Astrocyte (in vitro differentiated cells and primary cell): ENCODE data around the gene NOL4L. TPM values are rescaled to one million over a fixed set of nuclear protein-coding genes. Genes with fewer than 3 reads are reported as not detected.
A peak's percentile ranks its signal among the peaks of the same experiment; 100 is the strongest.

Experiments
- DNase-seq: peaks from one replicate; pipeline ENCODE4 v3.0.0-alpha.2; 2010; ENCODE audit warnings: low read depth
- FAIRE-seq: peaks from 2 replicates; lab custom pipeline; 2011; peaks lifted over from hg19 to GRCh38; lab: Jason Lieb, UNC
- H2AFZ ChIP-seq: 2 replicates; pipeline ENCODE4 v1.6.0; 2012; ENCODE audit warnings: low read depth, low read length, inconsistent platforms
- H3K27ac ChIP-seq: 2 replicates; pipeline ENCODE4 v1.5.1; 2011; ENCODE audit warnings: low read depth, low read length, inconsistent platforms
- H3K27me3 ChIP-seq: 2 replicates; pipeline ENCODE4 v1.6.0; 2011; ENCODE audit warnings: low read length, inconsistent platforms; ENCODE audit not compliant: insufficient read depth
- H3K36me3 ChIP-seq: 2 replicates; pipeline ENCODE4 v1.5.1; 2011; ENCODE audit warnings: low read length, inconsistent platforms; ENCODE audit not compliant: insufficient read depth
- H3K4me1 ChIP-seq: 2 replicates; pipeline ENCODE4 v1.5.1; 2011; ENCODE audit warnings: low read length, inconsistent platforms; ENCODE audit not compliant: insufficient read depth
- H3K4me2 ChIP-seq: 2 replicates; pipeline ENCODE4 v1.6.0; 2012; ENCODE audit warnings: low read length, inconsistent platforms
- H3K4me3 ChIP-seq: 2 replicates; pipeline ENCODE4 v1.5.1; 2011; ENCODE audit warnings: low read depth, mild to moderate bottlenecking, low read length, inconsistent platforms; ENCODE audit not compliant: insufficient read depth
- H3K79me2 ChIP-seq: 2 replicates; pipeline ENCODE4 v1.6.0; 2012; ENCODE audit warnings: mild to moderate bottlenecking, low read length, inconsistent platforms; ENCODE audit not compliant: insufficient read depth
- H3K9ac ChIP-seq: 2 replicates; pipeline ENCODE4 v1.6.0; 2012; ENCODE audit warnings: mild to moderate bottlenecking, low read length, inconsistent platforms
- H3K9me3 ChIP-seq: 2 replicates; pipeline ENCODE4 v1.5.1; 2012; ENCODE audit warnings: low read depth, mild to moderate bottlenecking, low read length, inconsistent platforms; ENCODE audit not compliant: insufficient read depth
- H4K20me1 ChIP-seq: 2 replicates; pipeline ENCODE4 v1.6.0; 2012; ENCODE audit warnings: low read length, inconsistent platforms; ENCODE audit not compliant: insufficient read depth
- H3K27ac Mint-ChIP-seq: one replicate; pipeline ENCODE4 v1.8.0; 2021; ENCODE audit warnings: mild to moderate bottlenecking, mixed read lengths; ENCODE audit not compliant: unreplicated experiment
- H3K27me3 Mint-ChIP-seq: one replicate; pipeline ENCODE4 v1.8.0; 2021; ENCODE audit warnings: low read depth, mixed read lengths; ENCODE audit not compliant: unreplicated experiment
- H3K36me3 Mint-ChIP-seq: one replicate; pipeline ENCODE4 v1.8.0; 2021; ENCODE audit warnings: low read depth, mixed read lengths; ENCODE audit not compliant: unreplicated experiment
- H3K4me1 Mint-ChIP-seq: one replicate; pipeline ENCODE4 v1.8.0; 2021; ENCODE audit warnings: low read depth, mixed read lengths; ENCODE audit not compliant: unreplicated experiment
- H3K4me3 Mint-ChIP-seq: one replicate; pipeline ENCODE4 v1.8.0; 2021; ENCODE audit warnings: mild to moderate bottlenecking, moderate library complexity, mixed read lengths; ENCODE audit not compliant: unreplicated experiment
- H3K9me3 Mint-ChIP-seq: one replicate; pipeline ENCODE4 v1.8.0; 2021; ENCODE audit warnings: mild to moderate bottlenecking, mixed read lengths; ENCODE audit not compliant: unreplicated experiment
- EZH2 ChIP-seq: IDR thresholded peaks from 2 replicates; pipeline ENCODE4 v1.6.1; 2012; ENCODE audit warnings: mild to moderate bottlenecking, low read length, inconsistent platforms; ENCODE audit not compliant: insufficient read depth
- total RNA-seq: library from RNA; stranded (reverse); gene quantifications from 2 replicates; pipeline ENCODE4 v1.2.1, GENCODE V29; 2021
- TF ChIP-seq, protein P1 (sequence below): IDR thresholded peaks from 2 replicates; pipeline ENCODE4 v1.5.1; 2011; ENCODE audit warnings: low read depth, mild to moderate bottlenecking, inconsistent platforms, low read length, moderate library complexity; ENCODE audit not compliant: insufficient read depth

NOL4L gene
- total RNA-seq, 1 donor from 2014 or later = 35.5 TPM

DNA sequence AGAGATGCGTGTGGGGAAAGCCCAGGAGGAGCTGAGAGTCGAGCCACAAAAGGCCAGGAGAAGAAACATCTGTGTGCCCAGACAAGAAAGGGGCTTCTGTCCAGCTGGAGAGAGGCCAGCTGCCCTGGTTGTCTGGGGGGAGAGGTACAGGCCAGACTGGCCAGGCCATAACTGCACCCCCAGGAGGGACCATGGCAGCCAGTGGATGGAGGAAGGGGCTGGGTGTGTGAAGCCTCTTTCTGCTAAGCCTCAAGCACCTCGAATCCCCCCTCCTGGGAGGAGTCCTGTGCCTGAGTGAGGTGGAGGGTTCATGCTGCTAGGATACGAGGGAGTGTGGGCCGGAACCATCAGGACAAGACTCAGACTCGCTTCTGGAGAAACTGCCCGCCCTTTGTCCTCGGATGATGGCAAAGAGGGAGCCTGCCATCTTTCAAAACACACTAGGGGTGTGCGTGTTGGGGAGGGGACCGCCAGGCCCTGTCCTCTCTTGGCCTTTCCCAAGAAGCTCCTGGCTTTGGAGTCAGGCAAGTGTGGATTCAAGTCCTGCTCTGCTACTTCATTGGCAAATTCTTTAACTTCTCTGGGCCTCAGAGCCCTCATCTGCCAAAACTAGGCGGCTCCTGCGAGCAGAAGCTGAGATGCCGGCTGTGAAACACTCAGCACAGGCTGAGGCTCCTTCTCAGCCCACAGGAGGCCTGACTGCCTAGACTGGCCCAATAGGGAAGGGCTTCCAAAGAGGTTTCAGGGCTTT, 136.7 kb downstream of the NOL4L start:
- H4K20me1 ChIP-seq = peaks cover 85% of the 10 kb centered on the region
- no peak overlapping the region for H2AFZ ChIP-seq
- peaks cover 23% of the 10 kb centered on the region for H3K4me1 Mint-ChIP-seq
- no peaks in the 10 kb centered on the region for H3K4me1 ChIP-seq
- no peaks in the 10 kb centered on the region for H3K9me3 ChIP-seq
- H3K4me3 Mint-ChIP-seq = no peak overlapping the region
- no peak overlapping the region for H3K9ac ChIP-seq
- no peaks in the 10 kb centered on the region for H3K27me3 Mint-ChIP-seq
- peaks cover 32% of the 10 kb centered on the region for H3K36me3 ChIP-seq
- no peak for DNase-seq
- peaks cover 36% of the 10 kb centered on the region for H3K36me3 Mint-ChIP-seq
- no peaks in the 10 kb centered on the region for H3K27me3 ChIP-seq
- H3K79me2 ChIP-seq = peaks cover 14% of the 10 kb centered on the region
- H3K9me3 Mint-ChIP-seq = no peaks in the 10 kb centered on the region
- no peak overlapping the region for H3K4me2 ChIP-seq
- no peak for FAIRE-seq
- H3K27ac Mint-ChIP-seq = no peak overlapping the region
- H3K4me3 ChIP-seq = no peak overlapping the region
- no peak overlapping the region for H3K27ac ChIP-seq
- TF ChIP-seq EZH2 = no peak
- TF ChIP-seq, protein P1, sequence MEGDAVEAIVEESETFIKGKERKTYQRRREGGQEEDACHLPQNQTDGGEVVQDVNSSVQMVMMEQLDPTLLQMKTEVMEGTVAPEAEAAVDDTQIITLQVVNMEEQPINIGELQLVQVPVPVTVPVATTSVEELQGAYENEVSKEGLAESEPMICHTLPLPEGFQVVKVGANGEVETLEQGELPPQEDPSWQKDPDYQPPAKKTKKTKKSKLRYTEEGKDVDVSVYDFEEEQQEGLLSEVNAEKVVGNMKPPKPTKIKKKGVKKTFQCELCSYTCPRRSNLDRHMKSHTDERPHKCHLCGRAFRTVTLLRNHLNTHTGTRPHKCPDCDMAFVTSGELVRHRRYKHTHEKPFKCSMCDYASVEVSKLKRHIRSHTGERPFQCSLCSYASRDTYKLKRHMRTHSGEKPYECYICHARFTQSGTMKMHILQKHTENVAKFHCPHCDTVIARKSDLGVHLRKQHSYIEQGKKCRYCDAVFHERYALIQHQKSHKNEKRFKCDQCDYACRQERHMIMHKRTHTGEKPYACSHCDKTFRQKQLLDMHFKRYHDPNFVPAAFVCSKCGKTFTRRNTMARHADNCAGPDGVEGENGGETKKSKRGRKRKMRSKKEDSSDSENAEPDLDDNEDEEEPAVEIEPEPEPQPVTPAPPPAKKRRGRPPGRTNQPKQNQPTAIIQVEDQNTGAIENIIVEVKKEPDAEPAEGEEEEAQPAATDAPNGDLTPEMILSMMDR = no peak

DNA sequence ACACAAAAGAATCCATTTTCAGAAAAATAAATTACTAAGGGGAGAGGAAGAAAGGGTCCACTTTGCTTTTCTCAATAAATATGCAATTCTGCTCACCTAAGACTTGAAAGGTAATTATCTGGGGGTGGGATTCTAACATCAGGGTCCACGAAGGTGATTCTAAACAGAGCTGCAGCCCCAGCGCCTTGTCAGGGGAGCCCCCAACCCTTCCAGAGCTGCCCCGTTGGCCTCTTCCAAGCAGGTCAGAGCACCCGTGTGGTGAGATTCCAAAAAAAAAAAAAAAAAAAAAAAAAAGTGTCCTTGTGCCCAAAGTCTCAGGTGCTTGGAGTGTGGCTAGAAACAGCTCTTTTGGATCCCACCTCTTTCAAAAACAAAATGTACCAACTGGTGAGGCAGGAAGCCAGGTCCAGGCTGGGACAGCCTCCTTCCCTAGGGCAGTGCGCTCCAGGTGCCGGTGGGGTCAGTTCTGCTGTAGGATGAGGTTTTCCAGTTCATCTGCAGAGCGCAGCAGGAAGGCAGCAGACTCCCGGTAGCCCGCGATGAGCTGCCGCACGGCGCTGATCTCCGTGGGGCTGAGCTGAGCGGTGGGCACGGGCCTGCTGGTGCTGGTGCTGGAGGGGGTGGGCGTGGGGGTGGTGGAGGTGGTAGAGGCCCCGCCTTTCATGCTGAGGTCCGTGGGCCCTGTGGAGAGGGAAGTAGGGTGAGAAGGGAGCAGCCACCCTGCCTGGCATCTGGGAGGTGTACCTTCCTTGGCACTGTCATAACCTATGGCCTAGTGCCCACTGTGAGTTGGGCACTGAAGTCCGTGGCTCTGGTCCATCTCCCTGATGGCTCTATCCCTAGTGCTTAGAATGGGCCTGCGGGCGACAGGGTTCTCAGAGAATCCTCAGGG, 137.8 kb downstream of the NOL4L start:
- H3K9ac ChIP-seq = no peak overlapping the region
- H3K27me3 Mint-ChIP-seq = no peaks in the 10 kb centered on the region
- H3K36me3 Mint-ChIP-seq = peaks cover 35% of the 10 kb centered on the region
- no peaks in the 10 kb centered on the region for H3K9me3 Mint-ChIP-seq
- no peak overlapping the region for H3K27ac ChIP-seq
- H4K20me1 ChIP-seq = peaks cover 86% of the 10 kb centered on the region
- no peak overlapping the region for H3K4me2 ChIP-seq
- no peak overlapping the region for H3K4me3 Mint-ChIP-seq
- no peak overlapping the region for H2AFZ ChIP-seq
- peak overlapping the region; percentile 48 for H3K27ac Mint-ChIP-seq
- no peaks in the 10 kb centered on the region for H3K27me3 ChIP-seq
- H3K4me1 Mint-ChIP-seq = peaks cover 24% of the 10 kb centered on the region
- H3K36me3 ChIP-seq = peaks cover 36% of the 10 kb centered on the region
- DNase-seq (no peak), FAIRE-seq (no peak)
- H3K9me3 ChIP-seq = no peaks in the 10 kb centered on the region
- no peak overlapping the region for H3K4me3 ChIP-seq
- no peaks in the 10 kb centered on the region for H3K4me1 ChIP-seq
- TF ChIP-seq, protein P1 = no peak
- TF ChIP-seq EZH2 = no peak
- H3K79me2 ChIP-seq = peaks cover 14% of the 10 kb centered on the region
